HL-60 (cell line): ENCODE measurements around the gene MRPL48.

Source experiments
- DNase-seq, 2 experiments: peaks; one replicate each; pipeline ENCODE4 v3.0.0-alpha.2; 2010 to 2020; ENCODE audit warnings: low read depth in 1 of 2, low spot score in 1 of 2
- H3K27ac ChIP-seq: fragments of 250-450 bp; sonication (Bioruptor Pico); replicated peaks from 2 replicates; pipeline ENCODE4 v1.5.1; 2020; ENCODE audit warnings: mild to moderate bottlenecking, moderate library complexity
- H3K27me3 ChIP-seq: fragments of 250-450 bp; sonication (Bioruptor Pico); 2 replicates; pipeline ENCODE4 v1.5.1; 2021; ENCODE audit warnings: mild to moderate bottlenecking, moderate library complexity; ENCODE audit not compliant: insufficient read depth, poor library complexity, severe bottlenecking
- H3K4me3 ChIP-seq: replicated peaks from 2 replicates; pipeline ENCODE4 v1.5.1; 2011; ENCODE audit warnings: mild to moderate bottlenecking, control low read depth, low read length; ENCODE audit not compliant: insufficient read depth
- CTCF ChIP-seq: IDR thresholded peaks from one replicate; pipeline ENCODE4 v1.5.1; 2011; ENCODE audit warnings: low read length, control low read depth, inconsistent platforms; ENCODE audit not compliant: insufficient read depth
- GABPA ChIP-seq: IDR thresholded peaks from 2 replicates; pipeline ENCODE4 v1.6.1; 2012; ENCODE audit warnings: low read depth
- POLR2AphosphoS5 ChIP-seq: IDR thresholded peaks from 2 replicates; pipeline ENCODE4 v1.6.1; 2012; ENCODE audit warnings: low read depth
- REST ChIP-seq: IDR thresholded peaks from 2 replicates; pipeline ENCODE4 v1.6.1; 2012; ENCODE audit warnings: low read depth; ENCODE audit not compliant: insufficient replicate concordance
- SPI1 ChIP-seq: IDR thresholded peaks from 2 replicates; pipeline ENCODE4 v1.6.1; 2012; ENCODE audit warnings: low read depth, mild to moderate bottlenecking, borderline replicate concordance

Gene MRPL48

GRCh38 chr11:73830261-73830660 is 42.6 kb downstream of the MRPL48 start:
- no peak for DNase-seq
- Histone ChIP-seq H3K27me3 (no peaks in the 10 kb centered on the region), H3K4me3 (no peak overlapping the region), H3K27ac (no peak overlapping the region)
- TF ChIP-seq GABPA (no peak), SPI1 (no peak), REST (no peak), POLR2AphosphoS5 (no peak), CTCF (no peak)

DNA sequence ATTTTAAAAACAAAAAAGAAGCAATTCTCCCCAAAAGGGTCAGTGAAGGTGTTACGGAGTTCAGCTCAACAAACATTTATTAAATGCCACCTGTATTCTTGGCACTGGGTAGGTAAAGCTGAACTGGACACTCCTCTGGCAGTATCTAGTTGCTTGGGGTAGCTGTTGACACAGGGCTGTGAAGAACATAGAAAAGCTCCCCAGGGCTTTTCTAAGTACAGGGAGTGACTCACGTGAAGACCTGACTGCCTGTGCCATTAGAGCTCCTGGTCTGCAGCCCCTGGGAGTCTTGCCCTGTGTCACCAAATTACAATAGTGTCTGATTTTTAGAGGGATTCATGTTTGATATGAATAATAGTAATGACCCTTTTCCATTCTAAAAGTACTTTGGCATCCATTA is 45.4 kb downstream of the MRPL48 start:
- Histone ChIP-seq H3K27me3 (no peaks in the 10 kb centered on the region), H3K27ac (no peak overlapping the region), H3K4me3 (no peak overlapping the region)
- TF ChIP-seq GABPA (no peak), CTCF (no peak), REST (no peak), POLR2AphosphoS5 (no peak)
- DNase-seq, result no peak

DNA sequence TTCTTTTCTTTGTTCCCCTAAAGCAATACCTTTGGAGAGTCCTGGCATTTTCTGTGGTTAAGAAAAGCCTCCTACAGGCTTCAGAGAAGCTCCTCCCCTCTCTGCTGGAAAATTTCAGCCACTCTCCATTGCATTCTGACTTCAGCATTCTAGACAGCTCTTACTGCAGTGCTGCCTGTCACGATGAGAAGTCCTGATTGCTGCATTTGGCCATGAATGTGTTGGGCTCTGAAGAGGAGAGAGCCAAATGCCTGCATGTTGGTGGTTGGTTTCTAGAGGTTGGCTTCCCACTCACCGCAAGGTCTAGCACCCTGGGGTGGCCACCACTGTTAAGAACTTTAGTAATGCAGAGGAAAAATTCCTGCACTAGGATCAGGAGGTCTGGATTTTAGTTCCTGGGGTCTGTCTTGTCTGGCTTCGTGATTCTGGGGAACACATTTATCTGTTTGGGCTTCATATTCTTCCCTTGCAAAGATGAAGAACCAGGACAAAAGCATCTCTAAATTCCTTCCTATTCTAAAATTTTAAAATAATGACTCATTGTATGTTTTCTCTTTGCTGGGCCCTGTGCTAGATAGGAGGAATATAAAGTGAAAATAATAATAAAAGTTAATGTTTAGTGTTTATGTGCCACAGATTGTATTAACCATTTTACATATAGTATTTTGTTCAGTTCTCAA is 50.9 kb downstream of the MRPL48 start:
- Histone ChIP-seq H3K4me3 (no peak overlapping the region), H3K27me3 (no peaks in the 10 kb centered on the region), H3K27ac (no peak overlapping the region)
- TF ChIP-seq REST (no peak), SPI1 (no peak), GABPA (no peak), CTCF (no peak), POLR2AphosphoS5 (no peak)
- no peak for DNase-seq
